Activated naive CD4-positive, alpha-beta T cell treated with anti-CD3 and anti-CD28 coated beads, Interleukin-2, amount 10 ng/mL, durations not matched to agents 7 days and 5 days (primary cell): ENCODE data around the gene LRRC39.
A peak's percentile ranks its signal among the peaks of the same experiment; 100 is the strongest.
"Not testable (repeated sequence)": the region's sequence is repeated elsewhere in the genome, so short reads cannot be mapped to it uniquely, and the experiment has no call there.

Source experiments
- CTCF ChIA-PET: fragments of 350-600 bp; sonication (Branson Sonifier 250); formaldehyde crosslinking; loops from one replicate; lab custom pipeline; 2021; ENCODE audit warnings: antibody characterized with exemption; lab: Charles Lee
- DNase-seq: peaks from one replicate; pipeline ENCODE4 v3.0.0-alpha.2; 2020
- H3K27ac Mint-ChIP-seq: one replicate; pipeline ENCODE4 v1.8.0; 2021; ENCODE audit warnings: mild to moderate bottlenecking, moderate library complexity, mixed read lengths
- H3K27me3 Mint-ChIP-seq: one replicate; pipeline ENCODE4 v1.8.0; 2021; ENCODE audit warnings: mild to moderate bottlenecking, mixed read lengths
- H3K36me3 Mint-ChIP-seq: one replicate; pipeline ENCODE4 v1.8.0; 2021; ENCODE audit warnings: mixed read lengths
- H3K4me1 Mint-ChIP-seq: one replicate; pipeline ENCODE4 v1.8.0; 2021; ENCODE audit warnings: mixed read lengths
- H3K4me3 Mint-ChIP-seq: one replicate; pipeline ENCODE4 v1.8.0; 2021; ENCODE audit warnings: mild to moderate bottlenecking, moderate library complexity, mixed read lengths
- H3K9me3 Mint-ChIP-seq: one replicate; pipeline ENCODE4 v1.8.0; 2021; ENCODE audit warnings: mixed read lengths

Gene LRRC39

DNA sequence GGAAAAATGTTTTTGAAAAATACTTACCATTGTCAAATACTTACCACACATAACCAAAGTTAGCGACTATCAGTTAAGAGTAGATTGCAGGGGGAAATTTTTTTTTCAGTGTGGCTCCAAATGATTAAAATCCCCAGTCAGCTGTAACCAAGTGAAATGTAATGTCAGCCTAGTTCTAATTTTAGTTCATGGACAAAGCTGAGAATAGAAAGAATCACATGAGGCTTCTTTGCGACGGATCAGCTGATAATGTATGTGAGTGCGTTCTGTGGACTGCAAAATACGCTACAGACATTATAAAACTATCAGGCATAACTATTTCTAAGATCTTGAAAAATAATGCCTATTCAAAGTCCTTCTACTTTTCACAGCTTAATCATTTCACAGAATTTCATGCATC, at the start of gene LRRC39:
TSS of gene LRRC39 (minus strand) at position 166 of the 400 bp plus-strand sequence. CDS start 9,740 bp downstream, outside the sequence.
- Mint-ChIP-seq H3K27me3 (no peaks in the 10 kb centered on the region), H3K4me1 (no peaks in the 10 kb centered on the region), H3K4me3 (no peak within 1 kb of the TSS), H3K9me3 (no peaks in the 10 kb centered on the region), H3K36me3 (no peaks in the 10 kb centered on the region), H3K27ac (no peak within 1 kb of the TSS)
- CTCF ChIA-PET, result no interaction called here
- DNase-seq, result no peak

DNA sequence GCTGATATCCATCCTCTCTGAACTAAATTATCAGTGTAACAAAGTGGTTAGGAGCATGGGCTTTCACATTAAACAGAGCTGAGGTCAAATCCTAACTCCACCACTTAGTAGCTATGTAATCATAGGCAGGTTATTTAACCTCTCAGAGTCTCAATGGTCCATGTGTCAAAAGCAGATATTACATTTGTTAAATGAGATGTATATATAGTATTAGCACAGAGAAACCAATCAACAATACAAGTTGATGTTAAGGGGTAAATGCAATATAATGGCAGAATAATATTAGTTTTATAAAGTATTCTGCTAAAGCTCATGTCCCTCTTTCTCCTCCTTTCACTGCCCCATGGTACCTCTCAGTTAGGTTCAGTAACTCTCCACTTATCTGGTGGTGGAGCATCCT, 44.4 kb upstream of the LRRC39 start:
- CTCF ChIA-PET, result interaction anchor here (1.2 kb wide), 1 partner anchor 13 kb away, joined by 4 read pairs; no protein-coding TSS in a partner anchor
- no peaks in the 10 kb centered on the region for H3K9me3 Mint-ChIP-seq
- H3K27ac Mint-ChIP-seq, result no peak overlapping the region

DNA sequence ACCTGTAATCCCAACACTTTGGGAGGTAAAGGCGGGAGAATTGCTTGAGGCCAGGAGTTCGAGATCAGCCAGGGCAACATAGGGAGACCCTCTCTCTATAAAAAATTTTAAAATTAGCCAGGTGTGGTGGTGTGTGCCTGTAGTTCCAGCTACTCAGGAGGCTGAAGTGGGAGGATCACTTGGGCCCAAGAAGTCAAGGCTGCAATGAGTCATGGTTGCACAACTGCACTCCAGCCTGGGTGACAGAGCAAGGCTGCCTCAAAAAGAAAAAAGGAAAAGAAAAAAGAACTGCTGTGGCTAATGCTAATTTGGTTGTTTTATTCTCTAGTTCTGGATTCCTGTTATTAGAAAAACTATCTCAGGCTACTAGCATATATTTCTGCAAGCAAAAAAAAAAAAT, 41.8 kb upstream of the LRRC39 start:
- no peak for DNase-seq
- H3K4me1 Mint-ChIP-seq, result peaks cover 2% of the 10 kb centered on the region
- CTCF ChIA-PET, result no interaction called here
- no peaks in the 10 kb centered on the region for H3K27me3 Mint-ChIP-seq
- H3K27ac Mint-ChIP-seq, result no peak overlapping the region
- H3K4me3 Mint-ChIP-seq, result no peak overlapping the region
- peaks cover 27% of the 10 kb centered on the region for H3K36me3 Mint-ChIP-seq
- H3K9me3 Mint-ChIP-seq, result no peaks in the 10 kb centered on the region

More for the DNA sequence above, 44.4 kb upstream of the LRRC39 start:
- DNase-seq, result no peak
- no peaks in the 10 kb centered on the region for H3K27me3 Mint-ChIP-seq
- H3K4me3 Mint-ChIP-seq, result no peak overlapping the region
- H3K4me1 Mint-ChIP-seq, result peaks cover 2% of the 10 kb centered on the region
- peaks cover 21% of the 10 kb centered on the region for H3K36me3 Mint-ChIP-seq

DNA sequence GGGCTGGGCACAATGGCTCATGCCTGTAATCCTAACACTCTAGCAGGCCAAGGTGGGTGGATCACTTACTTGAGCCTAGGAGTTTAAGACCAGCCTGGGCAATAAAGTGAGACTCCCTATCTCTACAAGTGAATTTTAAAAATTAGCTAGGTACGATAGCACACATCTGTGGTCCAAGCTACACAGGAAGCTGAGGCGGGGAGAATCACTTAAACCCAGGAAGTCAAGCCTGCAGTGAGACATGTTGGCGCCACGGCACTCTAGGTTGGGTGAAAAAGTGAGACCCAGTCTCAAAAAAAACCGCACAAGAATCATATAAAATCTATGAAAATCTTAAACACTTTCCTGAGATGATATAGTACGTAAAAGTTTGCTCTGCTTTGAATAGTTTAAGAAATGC, 41.4 kb upstream of the LRRC39 start:
- CTCF ChIA-PET, result no interaction called here
- H3K4me3 Mint-ChIP-seq, result no peak overlapping the region
- H3K4me1 Mint-ChIP-seq, result peaks cover 2% of the 10 kb centered on the region
- peaks cover 28% of the 10 kb centered on the region for H3K36me3 Mint-ChIP-seq
- H3K27me3 Mint-ChIP-seq, result no peaks in the 10 kb centered on the region
- no peak for DNase-seq
- H3K27ac Mint-ChIP-seq, result no peak overlapping the region
- H3K9me3 Mint-ChIP-seq, result no peaks in the 10 kb centered on the region

DNA sequence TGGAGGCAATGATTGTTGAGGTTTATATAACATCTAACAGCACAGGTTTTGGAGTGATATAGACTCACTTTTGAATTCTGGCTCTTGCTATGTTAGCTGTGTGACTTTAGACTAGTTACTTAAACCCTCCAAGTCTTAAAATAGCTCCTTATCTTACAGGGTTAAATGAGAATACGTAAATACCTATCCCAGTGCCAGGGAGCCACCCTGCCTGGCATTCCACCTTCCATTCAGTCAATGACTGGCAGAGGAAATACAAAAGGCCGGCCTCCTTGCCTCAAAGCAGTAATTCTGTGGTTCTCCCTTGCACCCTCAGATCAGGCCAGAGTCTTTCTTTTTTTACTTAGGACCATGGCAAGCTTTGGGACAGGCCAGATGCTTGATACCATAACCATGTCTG, 39.8 kb upstream of the LRRC39 start:
- Mint-ChIP-seq H3K4me1 (peaks cover 2% of the 10 kb centered on the region), H3K36me3 (peaks cover 28% of the 10 kb centered on the region), H3K9me3 (no peaks in the 10 kb centered on the region), H3K27ac (no peak overlapping the region), H3K27me3 (no peaks in the 10 kb centered on the region), H3K4me3 (no peak overlapping the region)
- CTCF ChIA-PET, result interaction anchor here (0.8 kb wide), 1 partner anchor 23 kb away, joined by 3 read pairs; no protein-coding TSS in a partner anchor
- DNase-seq, result no peak

DNA sequence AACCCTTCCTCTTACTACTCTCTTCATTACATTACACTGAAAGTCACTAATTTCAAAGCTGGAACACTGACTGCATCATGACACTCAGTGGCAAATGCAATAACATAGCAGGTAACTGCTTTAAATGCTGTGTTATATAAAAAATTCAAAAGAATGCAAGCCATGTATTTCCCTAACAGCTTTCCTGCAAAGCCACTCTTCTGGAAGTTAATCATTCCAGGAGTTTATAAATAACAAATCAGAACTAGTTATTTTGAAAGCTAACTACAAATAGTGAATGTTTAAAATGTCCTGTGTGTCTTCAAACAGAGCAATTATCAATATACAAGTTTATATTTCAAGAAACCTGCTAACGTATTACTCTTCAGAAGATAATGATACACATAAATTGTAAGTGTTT, 37.0 kb upstream of the LRRC39 start:
- CTCF ChIA-PET, result no interaction called here
- Mint-ChIP-seq H3K27me3 (no peaks in the 10 kb centered on the region), H3K4me3 (no peak overlapping the region), H3K27ac (no peak overlapping the region), H3K9me3 (no peaks in the 10 kb centered on the region), H3K36me3 (peaks cover 36% of the 10 kb centered on the region), H3K4me1 (peaks cover 2% of the 10 kb centered on the region)
- no peak for DNase-seq

DNA sequence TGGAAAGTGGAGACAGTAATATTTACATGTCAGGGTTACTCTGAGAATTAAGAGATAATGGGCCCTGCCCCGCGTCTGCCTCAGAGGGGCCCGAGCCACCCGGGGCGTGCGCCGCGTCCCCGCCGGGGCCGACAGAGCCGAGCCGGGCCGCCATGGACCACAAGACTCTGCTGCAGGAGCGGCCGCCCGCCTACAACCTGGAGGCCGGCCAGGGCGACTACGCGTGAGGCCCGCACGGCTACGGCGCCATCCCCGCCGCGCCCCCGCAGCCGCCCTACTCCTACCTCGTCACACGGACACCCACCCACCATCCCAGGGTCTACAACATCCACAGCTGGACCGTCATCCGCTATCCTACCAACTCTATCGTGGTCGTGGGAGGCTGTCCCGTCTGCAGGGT, 35.1 kb upstream of the LRRC39 start:
- no peaks in the 10 kb centered on the region for H3K27me3 Mint-ChIP-seq

DNA sequence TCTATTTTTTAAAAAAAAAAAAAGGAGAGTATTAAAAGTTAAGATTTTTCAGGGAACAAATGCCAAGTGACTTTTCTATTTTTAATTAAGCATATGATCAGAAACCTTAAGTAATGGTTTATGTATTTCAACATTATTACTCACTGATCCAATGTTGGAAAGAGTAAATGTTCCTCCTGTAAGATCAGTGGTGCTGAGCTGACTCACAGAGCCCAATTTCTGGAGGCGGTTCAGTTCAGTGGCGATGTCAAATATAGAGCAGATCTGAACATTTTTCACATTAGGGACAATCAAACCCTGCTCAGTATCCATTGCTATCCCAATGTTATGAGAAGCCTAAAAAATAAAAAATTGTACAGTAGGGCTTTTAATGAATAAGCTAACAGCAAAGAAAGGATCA, 28.2 kb upstream of the LRRC39 start:
- Mint-ChIP-seq H3K36me3 (peaks cover 50% of the 10 kb centered on the region), H3K9me3 (peaks cover 14% of the 10 kb centered on the region), H3K27me3 (no peaks in the 10 kb centered on the region), H3K27ac (no peak overlapping the region), H3K4me1 (no peaks in the 10 kb centered on the region), H3K4me3 (no peak overlapping the region)
- DNase-seq, result no peak
- CTCF ChIA-PET, result no interaction called here

More for the DNA sequence above, 35.1 kb upstream of the LRRC39 start:
- Mint-ChIP-seq H3K4me1 (no peaks in the 10 kb centered on the region), H3K36me3 (peaks cover 28% of the 10 kb centered on the region), H3K9me3 (no peaks in the 10 kb centered on the region), H3K4me3 (no peak overlapping the region), H3K27ac (no peak overlapping the region)
- DNase-seq, result no peak
- CTCF ChIA-PET, result no interaction called here

DNA sequence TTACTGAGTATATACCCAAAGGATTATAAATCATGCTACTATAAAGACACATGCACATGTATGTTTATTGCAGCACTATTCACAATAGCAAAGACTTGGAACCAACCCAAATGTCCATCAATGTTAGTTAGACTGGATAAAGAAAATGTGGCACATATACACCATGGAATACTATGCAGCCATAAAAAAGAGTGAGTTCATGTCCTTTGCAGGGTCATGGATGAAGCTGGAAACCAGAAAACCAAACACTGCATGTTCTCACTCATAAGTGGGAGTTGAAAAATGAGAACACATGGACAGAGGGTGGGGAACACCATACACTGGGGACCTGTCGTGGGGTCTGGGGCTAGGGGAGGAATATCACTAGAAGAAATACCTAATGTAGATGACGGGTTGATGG, 27.5 kb upstream of the LRRC39 start:
- H3K4me1 Mint-ChIP-seq, DNase-seq, H3K27ac Mint-ChIP-seq, H3K4me3 Mint-ChIP-seq, CTCF ChIA-PET, H3K27me3 Mint-ChIP-seq: not testable (repeated sequence)
- peaks cover 14% of the 10 kb centered on the region for H3K9me3 Mint-ChIP-seq
- peaks cover 55% of the 10 kb centered on the region for H3K36me3 Mint-ChIP-seq

DNA sequence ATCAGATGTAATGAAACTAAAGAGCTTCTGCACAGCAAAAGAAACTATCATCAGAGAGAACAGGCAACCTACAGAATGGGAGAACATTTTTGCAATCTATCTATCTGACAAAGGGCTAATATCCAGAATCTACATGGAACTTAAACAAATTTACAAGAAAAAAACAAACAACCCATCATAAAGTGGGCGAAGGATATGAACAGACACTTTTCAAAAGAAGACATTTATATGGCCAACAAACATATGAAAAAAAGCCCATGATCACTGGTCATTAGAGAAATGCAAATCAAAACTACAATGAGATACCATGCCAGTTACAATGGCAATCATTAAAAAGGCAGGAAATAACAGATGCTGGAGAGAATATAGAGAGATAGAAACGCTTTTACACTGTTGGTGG, 27.0 kb upstream of the LRRC39 start:
- DNase-seq, H3K27me3 Mint-ChIP-seq, H3K4me3 Mint-ChIP-seq, CTCF ChIA-PET, H3K4me1 Mint-ChIP-seq, H3K27ac Mint-ChIP-seq: not testable (repeated sequence)
- Mint-ChIP-seq H3K9me3 (peaks cover 14% of the 10 kb centered on the region), H3K36me3 (peaks cover 55% of the 10 kb centered on the region)

DNA sequence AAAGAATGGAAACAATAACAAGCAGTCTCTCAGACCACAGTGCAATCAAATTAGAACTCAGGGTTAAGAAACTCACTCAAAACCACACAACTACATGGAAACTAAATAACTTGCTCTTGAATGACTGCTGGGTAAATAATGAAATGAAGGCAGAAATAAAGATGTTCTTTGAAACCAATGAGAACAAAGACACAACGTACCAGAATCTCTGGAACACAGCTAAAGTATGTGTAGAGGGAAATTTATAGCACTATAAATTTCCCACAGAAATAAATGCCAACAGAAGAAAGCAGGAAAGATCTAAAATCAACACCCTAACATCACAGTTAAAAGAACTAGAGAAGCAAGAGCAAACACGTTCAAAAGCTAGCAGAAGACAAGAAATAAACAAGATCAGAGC, 24.6 kb upstream of the LRRC39 start:
- H3K27me3 Mint-ChIP-seq, DNase-seq, H3K4me3 Mint-ChIP-seq, CTCF ChIA-PET, H3K4me1 Mint-ChIP-seq: not testable (repeated sequence)
- H3K36me3 Mint-ChIP-seq, result peaks cover 64% of the 10 kb centered on the region
- peak overlapping the region; percentile 16 for H3K27ac Mint-ChIP-seq
- peaks cover 14% of the 10 kb centered on the region for H3K9me3 Mint-ChIP-seq

DNA sequence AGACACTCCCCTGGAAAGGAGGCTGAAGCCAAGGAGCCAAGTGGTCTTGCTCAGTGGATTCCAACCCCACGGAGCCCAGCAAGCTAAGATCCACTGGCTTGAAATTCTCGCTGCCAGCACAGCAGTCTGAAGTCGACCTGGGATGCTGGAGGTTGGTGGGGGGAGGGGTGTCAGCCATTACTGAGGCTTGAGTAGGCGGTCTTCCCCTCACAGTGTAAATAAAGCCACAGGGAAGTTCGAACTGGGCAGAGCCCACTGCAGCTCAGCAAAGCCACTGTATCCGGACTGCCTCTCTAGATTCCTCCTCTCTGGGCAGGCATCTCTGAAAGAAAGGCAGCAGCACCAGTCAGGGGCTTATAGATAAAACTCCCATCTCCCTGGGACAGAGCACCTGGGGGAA, 22.0 kb upstream of the LRRC39 start:
- peaks cover 68% of the 10 kb centered on the region for H3K36me3 Mint-ChIP-seq
- DNase-seq, H3K27ac Mint-ChIP-seq, H3K27me3 Mint-ChIP-seq, H3K9me3 Mint-ChIP-seq, H3K4me1 Mint-ChIP-seq, CTCF ChIA-PET, H3K4me3 Mint-ChIP-seq: not testable (repeated sequence)

DNA sequence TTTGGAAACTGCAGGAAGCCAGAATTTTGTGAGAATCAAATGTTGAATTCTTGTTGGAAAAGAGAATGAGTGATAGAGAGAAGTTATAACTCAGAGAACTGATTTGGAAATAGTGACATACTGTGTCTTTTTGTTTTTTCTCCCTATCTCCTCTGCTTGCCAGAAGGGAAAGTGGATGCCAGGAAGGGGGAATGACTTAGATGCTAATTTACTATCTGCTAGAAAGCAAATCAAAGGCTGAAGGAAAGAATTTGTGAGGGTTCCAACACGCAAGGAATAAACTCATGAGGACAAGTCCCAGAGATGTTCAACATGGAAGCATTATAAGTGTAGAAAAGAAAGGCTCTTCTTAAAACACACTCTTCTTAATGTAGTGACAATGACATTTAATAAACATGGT, 20.5 kb upstream of the LRRC39 start:
- CTCF ChIA-PET, result no interaction called here
- Mint-ChIP-seq H3K27ac (no peak overlapping the region), H3K27me3 (no peaks in the 10 kb centered on the region), H3K9me3 (no peaks in the 10 kb centered on the region), H3K36me3 (peaks cover 53% of the 10 kb centered on the region), H3K4me3 (no peak overlapping the region), H3K4me1 (no peaks in the 10 kb centered on the region)
- DNase-seq, result no peak

DNA sequence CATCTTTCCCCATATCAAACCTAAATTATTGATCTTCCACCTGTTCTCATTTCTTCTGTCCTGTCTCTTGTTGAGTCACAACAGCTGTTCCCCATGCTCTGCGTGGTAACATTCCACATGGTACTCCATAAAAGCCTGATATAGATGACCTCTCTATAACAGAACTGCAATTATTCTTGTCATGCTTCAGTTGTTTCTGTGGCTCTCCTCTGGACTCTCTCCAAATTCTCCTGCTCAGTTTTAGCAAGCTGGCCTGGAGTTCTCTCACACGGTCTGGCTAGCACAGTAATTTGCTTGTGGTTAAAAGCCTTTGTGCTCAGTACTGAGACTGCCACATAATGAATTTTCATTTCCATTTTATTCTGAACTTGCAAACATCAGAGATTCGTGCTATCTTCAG, 10.6 kb upstream of the LRRC39 start:
- Mint-ChIP-seq H3K36me3 (peaks cover 7% of the 10 kb centered on the region), H3K27ac (no peak overlapping the region), H3K27me3 (no peaks in the 10 kb centered on the region), H3K4me1 (no peaks in the 10 kb centered on the region), H3K9me3 (no peaks in the 10 kb centered on the region), H3K4me3 (no peak overlapping the region)
- no peak for DNase-seq
- CTCF ChIA-PET, result no interaction called here

DNA sequence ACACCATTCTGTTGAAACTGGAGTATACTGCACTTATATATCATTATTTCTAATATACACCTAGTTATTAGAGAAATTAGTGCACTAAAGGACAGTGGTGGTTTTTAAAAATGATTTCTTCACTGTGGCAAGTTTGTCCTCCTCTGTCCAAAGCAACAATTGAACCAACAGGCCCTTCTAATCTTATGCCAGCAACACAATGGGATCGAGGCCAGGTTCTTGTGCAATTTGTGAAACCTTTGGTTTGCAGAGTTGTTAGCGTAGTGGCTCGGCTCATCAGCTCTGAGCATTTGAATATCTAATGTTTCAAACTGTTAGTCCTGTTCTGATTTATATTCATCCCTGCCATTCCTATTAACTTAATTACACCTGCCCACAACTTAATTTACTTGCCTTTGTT, 9.9 kb upstream of the LRRC39 start:
- Mint-ChIP-seq H3K27me3 (no peaks in the 10 kb centered on the region), H3K4me1 (no peaks in the 10 kb centered on the region), H3K4me3 (no peak overlapping the region), H3K36me3 (peaks cover 7% of the 10 kb centered on the region), H3K27ac (no peak overlapping the region), H3K9me3 (no peaks in the 10 kb centered on the region)
- no peak for DNase-seq
- CTCF ChIA-PET, result interaction anchor here (0.7 kb wide), 1 partner anchor 266 kb away, joined by 3 read pairs; no protein-coding TSS in a partner anchor

DNA sequence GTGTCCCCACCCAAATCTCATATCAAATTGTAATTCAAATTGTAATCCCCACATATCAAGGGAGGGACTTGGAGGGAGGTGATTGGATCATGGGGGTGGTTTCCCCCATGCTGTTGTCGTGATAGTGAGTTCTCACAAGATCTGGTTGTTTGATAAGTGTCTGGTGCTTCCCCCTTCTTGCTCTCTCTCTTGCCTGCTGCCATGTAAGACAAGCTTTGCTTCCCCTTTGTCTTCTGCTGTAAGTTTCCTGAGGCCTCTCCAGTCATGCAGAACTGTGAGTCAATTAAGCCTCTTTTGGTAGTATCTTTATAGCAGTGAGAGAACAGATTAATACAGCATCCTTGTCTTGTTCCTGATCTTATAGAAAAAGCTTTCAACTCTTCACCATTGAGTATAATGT, 6.5 kb upstream of the LRRC39 start:
- Mint-ChIP-seq H3K27ac (no peak overlapping the region), H3K4me3 (no peak overlapping the region), H3K27me3 (no peaks in the 10 kb centered on the region), H3K36me3 (no peaks in the 10 kb centered on the region), H3K4me1 (no peaks in the 10 kb centered on the region), H3K9me3 (no peaks in the 10 kb centered on the region)
- DNase-seq, result no peak
- CTCF ChIA-PET, result interaction anchor here (1.2 kb wide), 1 partner anchor 9 kb away, joined by 4 read pairs; no protein-coding TSS in a partner anchor
